ENCODE results near the gene CLDN9. TPM values are rescaled to one million over a fixed set of nuclear protein-coding genes. Genes with fewer than 3 reads are reported as not detected.

Gene CLDN9
- polyA plus RNA-seq, 2 of the 4 experiments (the other 2 are of a cell fraction), result 0.03 to 0.06 TPM

DNA sequence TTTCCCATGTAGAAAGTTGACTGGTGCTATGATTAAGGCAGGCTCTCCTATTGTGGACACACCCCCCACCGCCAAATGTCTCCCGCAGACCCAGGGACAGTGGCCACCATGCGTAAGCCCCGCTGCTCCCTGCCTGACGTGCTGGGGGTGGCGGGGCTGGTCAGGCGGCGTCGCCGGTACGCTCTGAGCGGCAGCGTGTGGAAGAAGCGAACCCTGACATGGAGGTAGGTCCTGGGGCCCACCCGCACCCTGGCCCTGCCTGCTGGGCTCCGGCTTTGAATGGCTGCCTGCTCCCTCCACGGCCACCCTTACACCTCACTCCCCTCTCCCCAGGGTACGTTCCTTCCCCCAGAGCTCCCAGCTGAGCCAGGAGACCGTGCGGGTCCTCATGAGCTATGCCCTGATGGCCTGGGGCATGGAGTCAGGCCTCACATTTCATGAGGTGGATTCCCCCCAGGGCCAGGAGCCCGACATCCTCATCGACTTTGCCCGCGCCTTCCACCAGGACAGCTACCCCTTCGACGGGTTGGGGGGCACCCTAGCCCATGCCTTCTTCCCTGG is 37.3 kb downstream of the CLDN9 start:
- Histone ChIP-seq H3K27ac (no peak overlapping the region), H3K4me2 (no peak overlapping the region), H3K4me1 (peaks cover 3% of the 10 kb centered on the region; the same call in 1 of the 3 replicates), H3K4me3 (no peak overlapping the region), H3K9me3 (no peaks in the 10 kb centered on the region)
- TF ChIP-seq EHF (CRISPR knock-in tag; IDR thresholded peaks at IDR 0.05) (no peak), MAZ (IDR thresholded peaks at IDR 0.05; ENCODE audit: borderline replicate concordance, low read depth, low read length) (no peak), TFCP2L1 (CRISPR knock-in tag; IDR thresholded peaks at IDR 0.05) (no peak), ZSCAN20 (CRISPR knock-in tag; IDR thresholded peaks at IDR 0.05) (no peak)
- no peak for ATAC-seq
- POLR2A ChIA-PET, result interaction anchor here (1.2 kb wide), 1 partner anchor 9 kb away, joined by 3 read pairs; no protein-coding TSS in a partner anchor
- DNase-seq (ENCODE audit: low read depth in 1 of 2, low spot score in 1 of 2), result no peak
- no peak for FAIRE-seq
- 88% methylated on average over 13 of the region's 26 CpGs for WGBS (ENCODE audit: missing lambda C conversion rate)
- CTCF ChIA-PET, result interaction anchor here (0.8 to 6.2 kb wide), 6 partner anchors 9 to 81 kb away, joined by 4 to 104 read pairs (median 4); no protein-coding TSS in a partner anchor

DNA sequence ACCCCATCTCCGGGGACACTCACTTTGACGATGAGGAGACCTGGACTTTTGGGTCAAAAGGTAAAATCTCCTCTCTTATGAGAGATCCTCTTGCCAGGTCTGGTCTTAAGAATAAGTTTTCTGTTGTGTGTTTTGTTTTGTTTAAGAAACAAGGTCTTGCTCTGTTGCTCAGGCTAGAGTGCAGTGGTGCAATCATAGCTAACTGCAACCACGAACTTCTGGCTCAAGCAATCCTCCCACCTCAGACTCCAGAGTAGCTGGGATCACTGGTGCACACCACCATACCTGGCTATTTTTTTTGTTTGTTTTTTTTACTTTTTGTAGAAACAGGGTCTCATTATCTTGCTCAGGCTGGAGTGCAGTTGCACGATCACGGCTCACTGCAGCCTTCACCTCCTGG is 37.8 kb downstream of the CLDN9 start:
- POLR2A ChIA-PET, result interaction anchor here (1.2 kb wide), 1 partner anchor 8 kb away, joined by 3 read pairs; no protein-coding TSS in a partner anchor
- ATAC-seq (no peak), FAIRE-seq (no peak), DNase-seq (ENCODE audit: low read depth in 1 of 2, low spot score in 1 of 2) (no peak)
- Histone ChIP-seq H3K27ac (no peak overlapping the region), H3K4me1 (peaks cover 3% of the 10 kb centered on the region; the same call in 1 of the 3 replicates), H3K9me3 (no peaks in the 10 kb centered on the region), H3K4me2 (no peak overlapping the region), H3K4me3 (no peak overlapping the region)
- CTCF ChIA-PET, result interaction anchor here (0.5 to 6.2 kb wide), 8 partner anchors 8 to 81 kb away, joined by 3 to 104 read pairs (median 4); no protein-coding TSS in a partner anchor
- no peak for TF ChIP-seq FOSL2 (IDR thresholded peaks at IDR 0.05)
- no peak for TF ChIP-seq FOSL2 (CRISPR knock-in tag; IDR thresholded peaks at IDR 0.05)
- no peak for TF ChIP-seq KDM1A (IDR thresholded peaks at IDR 0.05; ENCODE audit: low read depth)
- TF ChIP-seq FOXS1 (CRISPR knock-in tag; IDR thresholded peaks at IDR 0.05), result no peak
- TF ChIP-seq HOXA7 (CRISPR knock-in tag; IDR thresholded peaks at IDR 0.05), result no peak
- TF ChIP-seq, protein P1, sequence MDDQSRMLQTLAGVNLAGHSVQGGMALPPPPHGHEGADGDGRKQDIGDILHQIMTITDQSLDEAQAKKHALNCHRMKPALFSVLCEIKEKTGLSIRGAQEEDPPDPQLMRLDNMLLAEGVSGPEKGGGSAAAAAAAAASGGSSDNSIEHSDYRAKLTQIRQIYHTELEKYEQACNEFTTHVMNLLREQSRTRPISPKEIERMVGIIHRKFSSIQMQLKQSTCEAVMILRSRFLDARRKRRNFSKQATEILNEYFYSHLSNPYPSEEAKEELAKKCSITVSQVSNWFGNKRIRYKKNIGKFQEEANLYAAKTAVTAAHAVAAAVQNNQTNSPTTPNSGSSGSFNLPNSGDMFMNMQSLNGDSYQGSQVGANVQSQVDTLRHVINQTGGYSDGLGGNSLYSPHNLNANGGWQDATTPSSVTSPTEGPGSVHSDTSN (IDR thresholded peaks at IDR 0.05), result no peak
- TF ChIP-seq, protein P2, sequence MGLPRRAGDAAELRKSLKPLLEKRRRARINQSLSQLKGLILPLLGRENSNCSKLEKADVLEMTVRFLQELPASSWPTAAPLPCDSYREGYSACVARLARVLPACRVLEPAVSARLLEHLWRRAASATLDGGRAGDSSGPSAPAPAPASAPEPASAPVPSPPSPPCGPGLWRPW (IDR thresholded peaks at IDR 0.05), result no peak
- no peak for TF ChIP-seq PHF8 (IDR thresholded peaks at IDR 0.05; ENCODE audit: borderline replicate concordance, low read depth)
- TF ChIP-seq MAZ (IDR thresholded peaks at IDR 0.05; ENCODE audit: borderline replicate concordance, low read depth, low read length), result no peak
- no peak for TF ChIP-seq CBX8 (IDR thresholded peaks at IDR 0.05)
- no peak for TF ChIP-seq ZNF302 (CRISPR knock-in tag; IDR thresholded peaks at IDR 0.05)
- no peak for TF ChIP-seq HOXB5 (CRISPR knock-in tag; IDR thresholded peaks at IDR 0.05)
- TF ChIP-seq RFX5 (IDR thresholded peaks at IDR 0.05), result no peak
- TF ChIP-seq CHD2 (IDR thresholded peaks at IDR 0.05; ENCODE audit: low read length, partially characterized antibody), result no peak
- no peak for TF ChIP-seq SMC3 (IDR thresholded peaks at IDR 0.05)
- TF ChIP-seq EHMT2 (IDR thresholded peaks at IDR 0.05; ENCODE audit: low read depth), result no peak
- TF ChIP-seq TFCP2L1 (CRISPR knock-in tag; IDR thresholded peaks at IDR 0.05), result no peak
- 84% methylated on average over 5 of the region's 5 CpGs for WGBS (ENCODE audit: missing lambda C conversion rate)

DNA sequence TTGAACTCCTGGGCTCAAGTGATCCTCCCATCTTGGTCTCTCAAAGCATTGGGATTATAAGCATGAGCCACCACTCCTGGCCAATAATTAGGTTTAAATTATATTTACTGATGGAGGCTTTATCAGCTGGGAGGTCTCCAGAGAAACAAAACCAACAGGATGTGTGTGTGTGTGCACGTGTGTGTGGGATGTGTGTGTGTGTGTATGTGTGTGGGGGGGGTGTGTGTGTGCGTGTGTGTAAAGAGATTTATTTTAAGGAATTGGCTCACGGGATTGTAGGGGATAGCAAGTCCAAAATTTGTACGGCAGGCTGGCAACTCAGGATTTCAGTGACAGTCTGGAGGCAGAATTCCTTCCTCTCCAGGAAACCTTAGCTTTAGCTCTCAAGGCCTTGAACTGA is 38.3 kb downstream of the CLDN9 start:
- ChIA-PET POLR2A (no interaction called here), CTCF (interaction anchor here (0.5 to 6.2 kb wide), 8 partner anchors 8 to 80 kb away, joined by 3 to 104 read pairs (median 4); no protein-coding TSS in a partner anchor)
- H3K27ac ChIP-seq, result no peak overlapping the region
- 82% methylated on average over 4 of the region's 4 CpGs for WGBS (ENCODE audit: missing lambda C conversion rate)
- no peak overlapping the region for H3K4me2 ChIP-seq
- H3K9me3 ChIP-seq, result no peaks in the 10 kb centered on the region
- FAIRE-seq (no peak), ATAC-seq (no peak), DNase-seq (ENCODE audit: low read depth in 1 of 2, low spot score in 1 of 2) (no peak)
- H3K4me1 ChIP-seq, result peaks cover 3% of the 10 kb centered on the region; the same call in 1 of the 3 replicates
- H3K4me3 ChIP-seq, result no peak overlapping the region
- no peak for TF ChIP-seq PHF8 (IDR thresholded peaks at IDR 0.05; ENCODE audit: borderline replicate concordance, low read depth)
- TF ChIP-seq, protein P3, sequence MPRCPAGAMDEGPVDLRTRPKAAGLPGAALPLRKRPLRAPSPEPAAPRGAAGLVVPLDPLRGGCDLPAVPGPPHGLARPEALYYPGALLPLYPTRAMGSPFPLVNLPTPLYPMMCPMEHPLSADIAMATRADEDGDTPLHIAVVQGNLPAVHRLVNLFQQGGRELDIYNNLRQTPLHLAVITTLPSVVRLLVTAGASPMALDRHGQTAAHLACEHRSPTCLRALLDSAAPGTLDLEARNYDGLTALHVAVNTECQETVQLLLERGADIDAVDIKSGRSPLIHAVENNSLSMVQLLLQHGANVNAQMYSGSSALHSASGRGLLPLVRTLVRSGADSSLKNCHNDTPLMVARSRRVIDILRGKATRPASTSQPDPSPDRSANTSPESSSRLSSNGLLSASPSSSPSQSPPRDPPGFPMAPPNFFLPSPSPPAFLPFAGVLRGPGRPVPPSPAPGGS (IDR thresholded peaks at IDR 0.05), result no peak
- no peak for TF ChIP-seq RFX5 (IDR thresholded peaks at IDR 0.05)
- TF ChIP-seq NR3C1 (IDR thresholded peaks at IDR 0.05), result no peak
- TF ChIP-seq, protein P4, sequence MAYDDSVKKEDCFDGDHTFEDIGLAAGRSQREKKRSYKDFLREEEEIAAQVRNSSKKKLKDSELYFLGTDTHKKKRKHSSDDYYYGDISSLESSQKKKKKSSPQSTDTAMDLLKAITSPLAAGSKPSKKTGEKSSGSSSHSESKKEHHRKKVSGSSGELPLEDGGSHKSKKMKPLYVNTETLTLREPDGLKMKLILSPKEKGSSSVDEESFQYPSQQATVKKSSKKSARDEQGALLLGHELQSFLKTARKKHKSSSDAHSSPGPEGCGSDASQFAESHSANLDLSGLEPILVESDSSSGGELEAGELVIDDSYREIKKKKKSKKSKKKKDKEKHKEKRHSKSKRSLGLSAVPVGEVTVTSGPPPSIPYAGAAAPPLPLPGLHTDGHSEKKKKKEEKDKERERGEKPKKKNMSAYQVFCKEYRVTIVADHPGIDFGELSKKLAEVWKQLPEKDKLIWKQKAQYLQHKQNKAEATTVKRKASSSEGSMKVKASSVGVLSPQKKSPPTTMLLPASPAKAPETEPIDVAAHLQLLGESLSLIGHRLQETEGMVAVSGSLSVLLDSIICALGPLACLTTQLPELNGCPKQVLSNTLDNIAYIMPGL (CRISPR knock-in tag; IDR thresholded peaks at IDR 0.05; ENCODE audit: borderline replicate concordance), result no peak
- TF ChIP-seq POLR2AphosphoS2 (conservative IDR thresholded peaks at IDR 0.05; ENCODE audit: low read length), result no peak
- TF ChIP-seq TFCP2L1 (CRISPR knock-in tag; IDR thresholded peaks at IDR 0.05), result no peak
- no peak for TF ChIP-seq HOXB13 (CRISPR knock-in tag; IDR thresholded peaks at IDR 0.05; ENCODE audit: low read depth)
- TF ChIP-seq, protein P5, sequence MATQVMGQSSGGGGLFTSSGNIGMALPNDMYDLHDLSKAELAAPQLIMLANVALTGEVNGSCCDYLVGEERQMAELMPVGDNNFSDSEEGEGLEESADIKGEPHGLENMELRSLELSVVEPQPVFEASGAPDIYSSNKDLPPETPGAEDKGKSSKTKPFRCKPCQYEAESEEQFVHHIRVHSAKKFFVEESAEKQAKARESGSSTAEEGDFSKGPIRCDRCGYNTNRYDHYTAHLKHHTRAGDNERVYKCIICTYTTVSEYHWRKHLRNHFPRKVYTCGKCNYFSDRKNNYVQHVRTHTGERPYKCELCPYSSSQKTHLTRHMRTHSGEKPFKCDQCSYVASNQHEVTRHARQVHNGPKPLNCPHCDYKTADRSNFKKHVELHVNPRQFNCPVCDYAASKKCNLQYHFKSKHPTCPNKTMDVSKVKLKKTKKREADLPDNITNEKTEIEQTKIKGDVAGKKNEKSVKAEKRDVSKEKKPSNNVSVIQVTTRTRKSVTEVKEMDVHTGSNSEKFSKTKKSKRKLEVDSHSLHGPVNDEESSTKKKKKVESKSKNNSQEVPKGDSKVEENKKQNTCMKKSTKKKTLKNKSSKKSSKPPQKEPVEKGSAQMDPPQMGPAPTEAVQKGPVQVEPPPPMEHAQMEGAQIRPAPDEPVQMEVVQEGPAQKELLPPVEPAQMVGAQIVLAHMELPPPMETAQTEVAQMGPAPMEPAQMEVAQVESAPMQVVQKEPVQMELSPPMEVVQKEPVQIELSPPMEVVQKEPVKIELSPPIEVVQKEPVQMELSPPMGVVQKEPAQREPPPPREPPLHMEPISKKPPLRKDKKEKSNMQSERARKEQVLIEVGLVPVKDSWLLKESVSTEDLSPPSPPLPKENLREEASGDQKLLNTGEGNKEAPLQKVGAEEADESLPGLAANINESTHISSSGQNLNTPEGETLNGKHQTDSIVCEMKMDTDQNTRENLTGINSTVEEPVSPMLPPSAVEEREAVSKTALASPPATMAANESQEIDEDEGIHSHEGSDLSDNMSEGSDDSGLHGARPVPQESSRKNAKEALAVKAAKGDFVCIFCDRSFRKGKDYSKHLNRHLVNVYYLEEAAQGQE (IDR thresholded peaks at IDR 0.05), result no peak
- TF ChIP-seq RAD21 (conservative IDR thresholded peaks at IDR 0.05 in 1 of 2, IDR thresholded peaks at IDR 0.05 in 1 of 2), result no peak

Data from A549 (cell line).